D721Med (cell line): Measurements from ENCODE around the gene TOM1L2.

Experiments used
- DNase-seq: peaks from one replicate; pipeline ENCODE4 v3.0.0; 2011; ENCODE audit warnings: low spot score; ENCODE audit not compliant: insufficient read length
- FAIRE-seq: peaks from 2 replicates; lab custom pipeline; 2011; peaks lifted over from hg19 to GRCh38; lab: Jason Lieb, UNC
- TF ChIP-seq, protein P1 (sequence below): IDR thresholded peaks from 2 replicates; pipeline ENCODE4 v1.5.1; 2012; ENCODE audit warnings: mild to moderate bottlenecking, control low read depth; ENCODE audit not compliant: insufficient read depth; ENCODE audit errors: missing control alignments

Gene TOM1L2

DNA sequence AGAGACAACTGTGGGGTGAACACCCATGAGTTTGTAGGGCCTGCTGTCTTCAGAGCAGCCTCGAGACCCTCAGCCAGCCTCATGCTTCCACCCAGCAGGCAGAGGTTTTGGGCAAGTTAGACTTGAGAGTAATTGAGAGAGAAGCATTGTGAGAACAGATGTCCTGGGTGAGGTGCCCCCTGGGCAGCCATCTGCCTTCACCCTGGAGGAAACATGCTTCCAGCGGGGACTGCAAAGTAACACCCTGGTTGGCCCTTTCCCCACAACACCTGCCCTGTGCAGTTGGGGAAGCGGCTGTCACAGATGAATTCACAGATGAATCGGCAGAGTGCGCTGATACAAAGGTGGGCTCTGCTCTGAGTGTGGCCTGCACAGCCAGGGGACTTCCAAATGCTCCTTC lies 43.4 kb upstream of the TOM1L2 start:
- TF ChIP-seq, protein P1, sequence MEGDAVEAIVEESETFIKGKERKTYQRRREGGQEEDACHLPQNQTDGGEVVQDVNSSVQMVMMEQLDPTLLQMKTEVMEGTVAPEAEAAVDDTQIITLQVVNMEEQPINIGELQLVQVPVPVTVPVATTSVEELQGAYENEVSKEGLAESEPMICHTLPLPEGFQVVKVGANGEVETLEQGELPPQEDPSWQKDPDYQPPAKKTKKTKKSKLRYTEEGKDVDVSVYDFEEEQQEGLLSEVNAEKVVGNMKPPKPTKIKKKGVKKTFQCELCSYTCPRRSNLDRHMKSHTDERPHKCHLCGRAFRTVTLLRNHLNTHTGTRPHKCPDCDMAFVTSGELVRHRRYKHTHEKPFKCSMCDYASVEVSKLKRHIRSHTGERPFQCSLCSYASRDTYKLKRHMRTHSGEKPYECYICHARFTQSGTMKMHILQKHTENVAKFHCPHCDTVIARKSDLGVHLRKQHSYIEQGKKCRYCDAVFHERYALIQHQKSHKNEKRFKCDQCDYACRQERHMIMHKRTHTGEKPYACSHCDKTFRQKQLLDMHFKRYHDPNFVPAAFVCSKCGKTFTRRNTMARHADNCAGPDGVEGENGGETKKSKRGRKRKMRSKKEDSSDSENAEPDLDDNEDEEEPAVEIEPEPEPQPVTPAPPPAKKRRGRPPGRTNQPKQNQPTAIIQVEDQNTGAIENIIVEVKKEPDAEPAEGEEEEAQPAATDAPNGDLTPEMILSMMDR: no peak
- FAIRE-seq: no peak
- no peak for DNase-seq

DNA sequence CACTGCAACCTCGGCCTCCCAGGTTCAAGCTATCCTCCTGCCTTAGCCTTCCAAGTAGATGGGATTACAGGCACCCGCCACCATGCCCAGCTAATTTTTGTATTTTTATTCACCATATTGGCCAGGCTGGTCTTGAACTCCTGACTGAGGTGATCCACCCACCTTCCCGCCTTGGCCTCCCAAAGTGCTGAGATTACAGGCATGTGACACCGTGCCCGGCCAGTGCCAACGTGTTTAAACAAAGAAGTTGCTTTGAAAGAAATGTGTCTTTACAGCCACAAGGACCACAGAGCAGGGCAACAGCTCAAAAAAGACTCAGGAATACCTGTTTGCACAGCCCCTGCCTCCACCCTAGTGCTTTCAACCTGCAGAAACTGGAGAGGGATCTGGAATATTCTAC lies 41.8 kb upstream of the TOM1L2 start:
- TF ChIP-seq, protein P1: no peak
- DNase-seq: no peak
- FAIRE-seq: no peak

DNA sequence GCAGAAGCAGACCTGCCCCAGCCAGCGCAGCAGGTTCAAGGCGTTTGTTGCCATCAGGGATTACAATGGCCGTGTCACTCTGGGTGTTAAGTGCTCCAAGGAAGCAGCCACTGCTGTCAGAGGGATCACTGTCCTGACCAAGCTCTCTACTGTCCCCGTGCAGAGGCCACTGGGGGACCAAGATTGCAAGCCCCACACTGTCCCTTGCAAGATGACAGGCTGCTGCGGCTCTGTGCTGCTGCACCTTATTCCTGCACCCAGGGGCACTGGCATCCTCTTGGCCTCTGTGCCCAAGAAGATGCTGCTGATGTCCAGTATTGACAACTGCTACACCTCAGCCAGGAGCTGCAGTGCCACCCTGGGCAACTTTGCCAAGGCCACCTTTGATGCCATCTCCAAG lies 39.1 kb upstream of the TOM1L2 start:
- no peak for DNase-seq
- no peak for FAIRE-seq
- TF ChIP-seq, protein P1: no peak

DNA sequence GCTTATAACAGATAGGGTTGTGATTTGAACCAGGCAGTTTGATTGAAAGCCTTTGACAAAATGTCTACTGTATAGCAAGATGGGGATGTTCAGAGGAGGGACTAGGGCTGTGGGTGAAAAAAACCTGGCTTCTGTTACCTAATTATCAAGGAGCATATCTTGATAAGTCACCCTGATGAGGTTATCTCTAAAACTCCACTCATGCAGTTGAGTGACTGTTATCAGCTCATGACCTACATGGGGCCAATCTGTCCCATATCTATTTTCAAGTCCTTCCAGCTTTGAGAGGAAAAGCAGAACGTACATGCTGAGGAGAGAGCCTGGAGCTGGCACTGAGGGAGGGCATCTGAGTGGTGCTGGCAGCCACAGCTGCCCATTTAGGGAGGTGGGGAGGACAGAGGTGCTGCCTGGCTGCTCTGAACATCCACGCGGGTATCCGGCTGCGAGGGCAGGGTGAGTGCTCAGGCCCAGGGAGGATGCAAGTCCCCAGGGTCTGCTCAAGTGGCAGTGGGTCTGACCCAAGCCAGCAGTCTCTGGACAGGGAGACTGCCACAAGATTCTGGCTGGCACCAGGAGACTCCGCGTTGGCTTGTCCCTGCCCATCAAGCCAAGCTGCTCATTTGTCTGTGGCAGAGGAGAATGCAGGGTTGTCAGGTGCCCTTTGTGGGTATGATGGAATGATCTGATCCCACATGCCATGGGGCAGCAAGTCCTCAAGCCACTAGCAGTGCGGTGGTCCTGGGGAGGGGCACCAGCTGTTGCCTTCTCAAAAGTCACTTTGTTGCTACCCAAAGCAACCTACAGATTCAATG lies 37.6 kb upstream of the TOM1L2 start:
- FAIRE-seq (no peak), DNase-seq (no peak)
- TF ChIP-seq, protein P1: no peak

DNA sequence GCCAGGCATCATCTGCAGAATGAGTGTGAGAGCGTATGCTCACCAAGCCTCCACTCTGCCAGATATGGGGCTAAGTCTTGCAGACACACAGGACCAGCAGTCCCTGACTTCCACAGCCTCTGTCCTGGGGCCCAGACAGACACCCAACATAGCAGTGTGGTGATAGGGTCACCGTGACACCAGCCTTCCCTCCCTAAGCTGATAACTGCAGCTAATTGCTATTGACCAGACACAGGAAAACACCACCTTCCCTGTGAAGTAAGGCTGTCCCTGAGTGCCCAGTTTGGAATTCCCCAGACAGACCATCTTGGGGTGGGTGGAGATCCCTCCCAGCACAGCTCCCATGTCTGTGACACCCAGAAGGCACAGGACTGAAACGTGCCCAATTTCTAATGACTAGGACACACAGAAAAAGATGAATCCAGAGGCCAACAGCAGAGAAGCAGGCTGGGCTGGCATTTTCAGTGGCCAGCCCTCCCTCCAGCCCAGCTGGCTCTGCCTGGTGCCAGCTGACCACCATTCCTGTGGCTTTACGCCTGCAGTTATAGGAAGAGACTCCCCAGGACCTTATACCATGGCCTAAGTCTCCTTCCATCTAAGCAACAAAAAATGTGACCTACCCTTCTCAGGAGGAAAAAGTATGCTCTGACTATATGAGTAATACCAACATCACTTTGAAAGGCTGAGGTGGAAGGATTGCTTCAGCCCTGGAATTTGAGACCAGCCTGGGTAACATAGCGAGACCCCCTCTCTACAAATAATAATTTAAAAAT lies 36.5 kb upstream of the TOM1L2 start:
- FAIRE-seq (no peak), DNase-seq (no peak)
- TF ChIP-seq, protein P1: no peak

DNA sequence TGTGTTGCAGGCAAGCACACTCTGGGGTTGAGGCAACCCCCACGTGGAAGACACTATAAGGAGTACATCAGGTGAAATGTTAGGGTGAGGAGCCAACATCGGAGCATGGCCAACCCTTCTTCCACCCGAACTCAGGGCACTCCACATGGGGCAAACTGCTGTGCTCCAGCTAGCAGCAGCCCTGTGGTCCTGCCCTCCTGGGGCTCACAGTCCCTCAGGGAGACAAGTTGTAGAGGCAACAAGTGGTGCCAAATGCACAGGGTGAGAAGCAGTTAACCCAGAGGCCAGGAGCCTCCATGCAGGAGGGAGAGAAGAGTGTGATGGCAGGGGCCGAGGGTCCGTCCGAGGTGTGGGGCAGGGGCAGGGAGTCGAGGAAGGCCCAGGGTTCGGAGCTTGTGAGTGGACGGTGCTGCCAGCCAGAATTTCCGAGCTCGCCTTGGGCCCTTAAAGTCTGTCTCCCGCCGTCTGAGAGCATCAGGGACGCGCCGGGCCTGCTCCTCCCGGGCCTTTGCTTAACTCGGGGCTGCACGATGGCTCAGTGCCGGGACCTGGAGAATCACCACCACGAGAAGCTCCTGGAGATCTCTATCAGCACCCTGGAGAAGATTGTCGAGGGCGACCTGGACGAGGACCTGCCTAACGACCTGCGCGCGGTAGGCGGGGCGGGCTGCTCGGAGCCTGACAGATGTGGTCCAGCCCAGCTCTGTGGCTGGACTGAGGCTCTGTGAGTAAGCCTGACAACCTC lies 34.5 kb upstream of the TOM1L2 start:
- FAIRE-seq (no peak), DNase-seq (no peak)
- TF ChIP-seq, protein P1: no peak
